Stimulated activated naive B cell treated with anti-CD40 and anti-IgM and Interleukin-4, amounts not matched to agents 10 μg/mL and 1 μg/mL and 100 μg/mL, for 72 hours (primary cell): ENCODE results near the gene ZNF106.
A peak's percentile ranks its signal among the peaks of the same experiment; 100 is the strongest.

ENCODE experiments used
- ATAC-seq, 2 donors: fragments of 150-1000 bp; cut with Tn5 transposase; replicated peaks; 2 replicates each; pipeline ENCODE4 v1.10.0; 2021; ENCODE audit warnings: moderate library complexity in 1 of 2
- DNase-seq: peaks from one replicate; pipeline ENCODE4 v3.0.0; 2021
- H3K27ac Mint-ChIP-seq: one replicate; pipeline ENCODE4 v1.8.0; 2022; ENCODE audit warnings: mild to moderate bottlenecking, mixed read lengths
- H3K27me3 Mint-ChIP-seq, 2 donors: one replicate each; pipeline ENCODE4 v1.8.0; 2022; ENCODE audit warnings: mixed read lengths in 2 of 2
- H3K36me3 Mint-ChIP-seq, 2 donors: one replicate each; pipeline ENCODE4 v1.8.0; 2022; ENCODE audit warnings: mixed read lengths in 2 of 2, mild to moderate bottlenecking in 1 of 2
- H3K4me1 Mint-ChIP-seq, 2 donors: one replicate each; pipeline ENCODE4 v1.8.0; 2022; ENCODE audit warnings: mixed read lengths in 2 of 2, mild to moderate bottlenecking in 1 of 2
- H3K4me3 Mint-ChIP-seq, 2 donors: one replicate each; pipeline ENCODE4 v1.8.0; 2022; ENCODE audit warnings: mild to moderate bottlenecking in 2 of 2, mixed read lengths in 2 of 2, moderate library complexity in 1 of 2
- H3K9me3 Mint-ChIP-seq, 2 donors: one replicate each; pipeline ENCODE4 v1.8.0; 2022; ENCODE audit warnings: mixed read lengths in 2 of 2, mild to moderate bottlenecking in 1 of 2

The ZNF106 gene

DNA sequence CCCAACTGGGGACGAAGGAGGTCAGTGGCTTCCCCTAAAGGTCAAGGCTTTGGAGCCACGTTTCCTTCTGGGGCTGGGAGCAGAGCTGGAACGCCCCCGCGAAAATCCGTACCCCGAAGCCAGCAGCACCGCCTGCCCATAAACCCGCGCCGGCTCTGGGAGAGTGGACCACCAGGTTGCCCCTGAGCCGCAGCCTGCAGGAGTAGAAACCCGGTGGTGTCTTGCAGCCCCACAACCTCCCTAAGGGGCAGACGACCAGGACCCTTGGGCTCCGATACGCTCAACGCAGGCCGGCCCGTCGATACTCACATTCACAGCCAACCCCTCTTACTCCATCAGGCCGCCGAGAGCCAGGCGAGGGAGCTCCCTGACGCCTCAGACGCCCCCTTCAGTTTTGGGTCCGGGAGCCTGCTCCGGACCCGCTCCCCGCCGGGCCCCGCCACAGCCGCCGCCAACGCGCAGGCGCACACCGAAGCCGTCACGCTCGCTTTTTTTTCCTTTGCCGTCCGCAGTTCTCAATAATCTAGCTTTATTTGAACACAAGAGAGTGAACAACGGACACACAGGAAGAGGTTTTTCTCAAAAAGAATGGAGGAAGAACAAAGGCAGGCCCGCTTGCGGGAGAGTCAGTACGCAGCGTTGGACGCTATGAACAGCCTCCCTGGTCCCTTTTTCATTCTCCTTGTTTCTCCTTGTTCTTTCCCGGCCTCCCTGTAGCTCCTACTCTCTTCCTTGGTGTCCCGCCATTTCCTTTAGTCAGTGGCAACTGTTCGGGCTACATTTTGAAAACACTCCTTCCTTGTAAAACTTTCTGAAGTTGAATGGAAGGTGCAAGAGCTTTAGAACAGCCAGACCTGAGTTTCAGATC is at the start of gene ZNF106:
TSS of gene ZNF106 (minus strand) at position 471 of the 868 bp plus-strand sequence. CDS start 18,852 bp downstream, outside the sequence.
- H3K27me3 Mint-ChIP-seq: no peaks in the 10 kb centered on the region
- DNase-seq (peak; percentile 86), ATAC-seq (peak; percentile 62 to 67)
- no peaks in the 10 kb centered on the region for H3K9me3 Mint-ChIP-seq
- H3K27ac Mint-ChIP-seq: peak within 1 kb of the TSS; percentile 97
- H3K4me3 Mint-ChIP-seq: peak within 1 kb of the TSS; percentile 96 to 99
- peaks cover 17 to 44% of the 10 kb centered on the region in 2 donors for H3K4me1 Mint-ChIP-seq
- peaks cover 5 to 13% of the 10 kb centered on the region in 2 donors for H3K36me3 Mint-ChIP-seq

GRCh38 chr15:42533246-42533645 is 42.3 kb upstream of the ZNF106 start:
- Mint-ChIP-seq H3K9me3 (no peaks in the 10 kb centered on the region), H3K36me3 (peaks cover 29 to 45% of the 10 kb centered on the region in 2 donors), H3K27ac (no peak overlapping the region), H3K4me3 (no peak overlapping the region), H3K27me3 (no peaks in the 10 kb centered on the region), H3K4me1 (no peaks in the 10 kb centered on the region)
- ATAC-seq (no peak), DNase-seq (no peak)

GRCh38 chr15:42528970-42529369 is 38.0 kb upstream of the ZNF106 start:
- Mint-ChIP-seq H3K27ac (no peak overlapping the region), H3K4me3 (no peak overlapping the region), H3K27me3 (no peaks in the 10 kb centered on the region), H3K9me3 (no peaks in the 10 kb centered on the region), H3K4me1 (no peaks in the 10 kb centered on the region), H3K36me3 (peaks cover 23 to 28% of the 10 kb centered on the region in 2 donors)
- DNase-seq (no peak), ATAC-seq (no peak)

- H3K9me3 Mint-ChIP-seq: no peaks in the 10 kb centered on the region
- H3K27ac Mint-ChIP-seq: no peak overlapping the region
- H3K4me3 Mint-ChIP-seq: no peak overlapping the region
- H3K36me3 Mint-ChIP-seq: peaks cover 17 to 26% of the 10 kb centered on the region in 2 donors
- no peaks in the 10 kb centered on the region for H3K4me1 Mint-ChIP-seq
- no peak for DNase-seq
- H3K27me3 Mint-ChIP-seq: no peaks in the 10 kb centered on the region
- ATAC-seq: no peak
These were observed 32.4 kb upstream of the ZNF106 start for GRCh38 chr15:42523331-42523730.

- DNase-seq (no peak), ATAC-seq (no peak)
- Mint-ChIP-seq H3K9me3 (no peaks in the 10 kb centered on the region), H3K27ac (no peak overlapping the region), H3K36me3 (peaks cover 28 to 42% of the 10 kb centered on the region in 2 donors), H3K4me1 (peaks cover 17 to 27% of the 10 kb centered on the region in 2 donors), H3K4me3 (peak overlapping the region in 1 of 2 donors; percentile 6), H3K27me3 (no peaks in the 10 kb centered on the region)
These were observed 20.1 kb upstream of the ZNF106 start for GRCh38 chr15:42511007-42511391.

- peaks cover 24 to 37% of the 10 kb centered on the region in 2 donors for H3K36me3 Mint-ChIP-seq
- H3K27me3 Mint-ChIP-seq: no peaks in the 10 kb centered on the region
- H3K4me1 Mint-ChIP-seq: peaks cover 18 to 30% of the 10 kb centered on the region in 2 donors
- H3K27ac Mint-ChIP-seq: no peak overlapping the region
- ATAC-seq (no peak), DNase-seq (no peak)
- H3K9me3 Mint-ChIP-seq: no peaks in the 10 kb centered on the region
- H3K4me3 Mint-ChIP-seq: no peak overlapping the region
These were observed 19.5 kb upstream of the ZNF106 start for GRCh38 chr15:42510258-42511006.

- no peak for DNase-seq
- ATAC-seq: no peak
- Mint-ChIP-seq H3K27ac (peak overlapping the region; percentile 42), H3K9me3 (no peaks in the 10 kb centered on the region), H3K27me3 (no peaks in the 10 kb centered on the region), H3K4me3 (no peak overlapping the region), H3K36me3 (peaks cover 17 to 24% of the 10 kb centered on the region in 2 donors), H3K4me1 (peaks cover 24 to 45% of the 10 kb centered on the region in 2 donors)
These were observed 17.3 kb upstream of the ZNF106 start for GRCh38 chr15:42508263-42508690.

GRCh38 chr15:42507514-42507913 is 16.6 kb upstream of the ZNF106 start:
- H3K4me3 Mint-ChIP-seq: no peak overlapping the region
- H3K4me1 Mint-ChIP-seq: peaks cover 24 to 53% of the 10 kb centered on the region in 2 donors
- H3K36me3 Mint-ChIP-seq: peaks cover 14 to 21% of the 10 kb centered on the region in 2 donors
- H3K27me3 Mint-ChIP-seq: no peaks in the 10 kb centered on the region
- H3K9me3 Mint-ChIP-seq: no peaks in the 10 kb centered on the region
- no peak overlapping the region for H3K27ac Mint-ChIP-seq
- DNase-seq: no peak
- ATAC-seq: no peak

DNA sequence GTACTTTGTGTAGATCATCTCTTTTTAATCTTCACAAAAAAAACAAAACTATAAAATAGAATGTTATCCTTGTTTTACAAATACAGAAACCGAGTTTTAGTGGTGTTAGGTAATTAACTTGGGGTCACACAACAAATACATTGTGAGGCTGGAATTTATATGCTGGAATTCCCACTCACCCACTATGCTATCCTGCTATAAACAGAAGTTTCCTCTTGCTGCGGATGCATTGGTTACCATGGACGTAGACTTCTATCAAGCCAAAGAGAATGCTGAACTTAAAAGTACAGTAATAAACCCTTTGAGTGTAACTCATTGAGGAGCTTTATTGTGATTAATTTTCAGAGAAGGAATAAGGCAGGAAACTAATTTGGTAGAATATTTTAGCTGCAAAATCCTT is 13.7 kb upstream of the ZNF106 start:
- no peaks in the 10 kb centered on the region for H3K9me3 Mint-ChIP-seq
- DNase-seq (no peak), ATAC-seq (peak in 1 of 2 donors; percentile 10)
- no peak overlapping the region for H3K4me3 Mint-ChIP-seq
- peaks cover 19 to 65% of the 10 kb centered on the region in 2 donors for H3K4me1 Mint-ChIP-seq
- H3K27ac Mint-ChIP-seq: no peak overlapping the region
- H3K27me3 Mint-ChIP-seq: no peaks in the 10 kb centered on the region
- H3K36me3 Mint-ChIP-seq: peaks cover 6 to 15% of the 10 kb centered on the region in 2 donors

GRCh38 chr15:42503825-42504224 is 12.9 kb upstream of the ZNF106 start:
- Mint-ChIP-seq H3K27me3 (no peaks in the 10 kb centered on the region), H3K4me1 (peaks cover 21 to 70% of the 10 kb centered on the region in 2 donors), H3K9me3 (no peaks in the 10 kb centered on the region), H3K27ac (no peak overlapping the region), H3K4me3 (peak overlapping the region; percentile 25 to 46), H3K36me3 (peaks cover 9 to 17% of the 10 kb centered on the region in 2 donors)
- DNase-seq (no peak), ATAC-seq (peak; percentile 30 to 37)

- H3K9me3 Mint-ChIP-seq: no peaks in the 10 kb centered on the region
- peaks cover 11 to 17% of the 10 kb centered on the region in 2 donors for H3K36me3 Mint-ChIP-seq
- H3K27ac Mint-ChIP-seq: peak overlapping the region; percentile 31
- H3K4me1 Mint-ChIP-seq: peaks cover 32 to 73% of the 10 kb centered on the region in 2 donors
- no peaks in the 10 kb centered on the region for H3K27me3 Mint-ChIP-seq
- ATAC-seq (no peak), DNase-seq (no peak)
- H3K4me3 Mint-ChIP-seq: no peak overlapping the region
These were observed 11.5 kb upstream of the ZNF106 start for GRCh38 chr15:42502477-42502876.

GRCh38 chr15:42499858-42500609 is 9.1 kb upstream of the ZNF106 start:
- Mint-ChIP-seq H3K9me3 (no peaks in the 10 kb centered on the region), H3K4me1 (peaks cover 37 to 87% of the 10 kb centered on the region in 2 donors), H3K4me3 (peak overlapping the region; percentile 19 to 28), H3K27me3 (no peaks in the 10 kb centered on the region), H3K36me3 (peaks cover 14 to 22% of the 10 kb centered on the region in 2 donors), H3K27ac (peak overlapping the region; percentile 85)
- ATAC-seq (no peak), DNase-seq (no peak)

GRCh38 chr15:42498212-42499068 is 7.5 kb upstream of the ZNF106 start:
- peaks cover 40 to 93% of the 10 kb centered on the region in 2 donors for H3K4me1 Mint-ChIP-seq
- DNase-seq: no peak
- peak overlapping the region; percentile 43 to 46 for H3K4me3 Mint-ChIP-seq
- peak overlapping the region; percentile 51 for H3K27ac Mint-ChIP-seq
- no peaks in the 10 kb centered on the region for H3K27me3 Mint-ChIP-seq
- ATAC-seq: no peak
- peaks cover 13 to 22% of the 10 kb centered on the region in 2 donors for H3K36me3 Mint-ChIP-seq
- H3K9me3 Mint-ChIP-seq: no peaks in the 10 kb centered on the region
